ENCODE data around the gene SHC3. TPM values are rescaled to one million over a fixed set of nuclear protein-coding genes. Genes with fewer than 3 reads are reported as not detected.

The SHC3 gene
- total RNA-seq, 1 donor from 2014 or later: 0.20 TPM

- no peak for DNase-seq (ENCODE audit: low read depth in 2 of 2)
Measured at GRCh38 chr9:89024727-89025126, 153.9 kb downstream of the SHC3 start.

DNA sequence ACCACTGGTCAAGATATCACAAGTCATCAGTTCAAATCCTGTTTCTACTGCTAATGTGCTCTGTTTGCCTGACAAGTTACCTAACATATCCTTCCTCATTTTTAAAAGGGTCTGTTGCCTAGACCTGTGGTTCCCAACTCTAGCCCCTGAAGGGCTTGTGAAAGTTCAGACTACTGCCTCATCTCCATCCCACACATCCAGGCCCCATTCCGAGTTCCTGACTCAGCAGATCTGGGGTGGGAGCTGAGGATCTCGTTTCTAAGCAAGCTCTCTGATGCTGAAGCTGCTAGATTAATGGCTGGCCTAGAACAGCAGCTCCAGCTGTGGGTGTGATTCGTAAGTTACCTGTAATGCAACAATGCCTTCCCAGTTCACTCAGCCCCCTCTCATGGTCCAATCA lies 154.9 kb downstream of the SHC3 start:
- DNase-seq (ENCODE audit: low read depth in 2 of 2): no peak

DNA sequence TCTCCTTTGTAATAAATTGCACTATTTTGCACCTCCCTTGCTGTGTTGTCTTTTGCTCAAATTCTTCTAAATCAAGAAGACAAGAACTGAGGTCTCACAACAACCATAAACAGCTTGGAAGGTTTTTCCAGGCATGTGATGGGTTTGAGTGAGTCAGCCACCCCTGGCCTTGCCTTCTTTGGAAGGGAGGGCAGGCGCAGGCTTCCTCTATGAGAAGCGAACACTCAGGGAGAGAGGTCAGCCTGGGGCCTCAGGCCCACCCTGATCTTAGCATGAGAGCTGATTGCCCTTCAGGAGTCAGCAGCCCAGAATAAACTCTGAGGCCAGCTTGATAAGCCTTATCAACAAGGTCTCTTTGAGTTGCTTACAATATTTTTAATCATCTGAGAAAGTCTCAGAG lies 155.7 kb downstream of the SHC3 start:
- DNase-seq (ENCODE audit: low read depth in 2 of 2): peak in 1 of 2 donors; percentile 21

- no peak for DNase-seq (ENCODE audit: low read depth in 2 of 2)
Measured at GRCh38 chr9:89022001-89022759, 156.4 kb downstream of the SHC3 start.

- peak in 1 of 2 donors; percentile 46 for DNase-seq (ENCODE audit: low read depth in 2 of 2)
Measured at GRCh38 chr9:89021154-89021803, 157.3 kb downstream of the SHC3 start.

DNA sequence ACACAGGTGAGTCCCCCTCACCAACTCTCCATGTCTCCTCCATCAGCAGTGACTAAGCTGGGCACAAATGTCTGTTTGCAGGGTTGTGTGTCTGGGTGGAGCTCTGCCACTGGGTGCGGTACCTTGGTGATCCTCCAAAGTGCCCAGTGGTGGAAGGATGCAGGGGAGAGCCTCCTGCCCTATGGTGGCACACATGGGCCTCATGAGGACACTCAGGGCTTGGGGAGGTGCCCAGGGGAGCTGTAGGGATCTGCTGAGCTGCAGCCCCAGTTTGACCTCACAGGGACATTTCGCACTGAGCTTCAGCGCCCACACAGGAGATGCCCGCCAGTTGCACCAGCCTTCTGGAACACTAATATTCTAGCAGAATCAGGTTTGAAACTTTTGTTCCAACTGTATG lies 157.9 kb downstream of the SHC3 start:
- no peak for DNase-seq (ENCODE audit: low read depth in 2 of 2)

DNA sequence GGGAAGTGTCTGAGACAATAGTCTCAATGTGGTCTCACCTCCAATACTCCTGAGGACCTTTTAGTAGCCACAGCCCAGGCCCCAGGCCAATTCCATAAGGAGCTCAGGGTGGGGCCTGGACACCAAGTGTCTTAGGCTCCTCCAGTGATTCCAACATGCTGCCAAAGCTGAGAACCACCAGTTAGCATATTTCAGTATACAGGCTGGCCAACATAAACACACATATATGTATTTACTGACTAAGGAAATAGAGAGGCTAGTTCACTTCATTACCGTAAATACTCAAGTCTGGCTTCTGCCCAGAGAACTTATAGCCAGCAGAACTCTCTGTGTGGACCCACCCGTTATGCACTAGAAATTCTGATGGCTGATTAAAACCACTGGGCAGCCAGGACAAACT lies 163.3 kb downstream of the SHC3 start:
- no peak for DNase-seq (ENCODE audit: low read depth in 2 of 2)

GRCh38 chr9:89014153-89014552 lies 164.5 kb downstream of the SHC3 start:
- no peak for DNase-seq (ENCODE audit: low read depth in 2 of 2)

GRCh38 chr9:89013660-89014059 lies 165.0 kb downstream of the SHC3 start:
- no peak for DNase-seq (ENCODE audit: low read depth in 2 of 2)

DNA sequence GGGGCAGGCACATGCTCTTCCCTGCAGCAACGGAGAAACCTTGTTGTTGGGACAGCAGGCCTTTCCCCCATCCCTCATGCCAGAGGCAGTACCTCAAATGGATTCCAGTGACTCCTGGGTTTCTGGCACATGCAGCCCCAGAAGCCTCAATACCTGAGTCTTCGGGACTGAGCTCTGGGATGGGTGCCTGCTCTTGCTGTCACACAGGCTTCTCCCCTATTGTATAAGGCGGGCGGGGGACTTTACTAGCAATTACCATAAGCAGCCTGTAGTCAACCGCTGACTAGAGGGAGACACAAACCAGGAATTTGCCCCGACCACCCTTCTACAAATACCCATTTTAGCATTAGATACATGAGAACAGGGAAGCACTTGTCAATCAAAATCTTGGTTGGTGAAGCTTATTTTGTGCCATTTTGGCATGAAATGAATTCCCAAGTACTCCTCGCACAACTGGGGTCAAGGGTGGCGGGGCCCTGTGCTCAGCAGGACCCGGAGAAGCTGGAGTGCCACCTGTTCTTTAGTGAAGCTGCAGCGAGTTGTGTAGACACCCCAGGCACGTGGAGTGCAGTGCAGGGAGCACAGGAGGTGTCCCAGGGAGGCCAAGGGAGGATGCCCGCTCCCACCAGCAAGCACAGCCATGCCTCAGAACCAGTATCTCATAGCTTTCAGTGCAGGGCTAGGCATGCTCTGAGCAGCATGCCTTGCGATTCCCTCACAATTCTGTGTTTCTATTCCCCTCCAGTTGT lies 166.2 kb downstream of the SHC3 start:
- DNase-seq (ENCODE audit: low read depth in 2 of 2): no peak

- no peak for DNase-seq (ENCODE audit: low read depth in 2 of 2)
Measured at GRCh38 chr9:89011683-89012082, 166.9 kb downstream of the SHC3 start.

- no peak for DNase-seq (ENCODE audit: low read depth in 2 of 2)
Measured at GRCh38 chr9:89010526-89011111, 168.0 kb downstream of the SHC3 start.

GRCh38 chr9:89010056-89010455 lies 168.6 kb downstream of the SHC3 start:
- DNase-seq (ENCODE audit: low read depth in 2 of 2): no peak

- DNase-seq (ENCODE audit: low read depth in 2 of 2): no peak
Measured at GRCh38 chr9:89009546-89009840, 169.1 kb downstream of the SHC3 start.

DNA sequence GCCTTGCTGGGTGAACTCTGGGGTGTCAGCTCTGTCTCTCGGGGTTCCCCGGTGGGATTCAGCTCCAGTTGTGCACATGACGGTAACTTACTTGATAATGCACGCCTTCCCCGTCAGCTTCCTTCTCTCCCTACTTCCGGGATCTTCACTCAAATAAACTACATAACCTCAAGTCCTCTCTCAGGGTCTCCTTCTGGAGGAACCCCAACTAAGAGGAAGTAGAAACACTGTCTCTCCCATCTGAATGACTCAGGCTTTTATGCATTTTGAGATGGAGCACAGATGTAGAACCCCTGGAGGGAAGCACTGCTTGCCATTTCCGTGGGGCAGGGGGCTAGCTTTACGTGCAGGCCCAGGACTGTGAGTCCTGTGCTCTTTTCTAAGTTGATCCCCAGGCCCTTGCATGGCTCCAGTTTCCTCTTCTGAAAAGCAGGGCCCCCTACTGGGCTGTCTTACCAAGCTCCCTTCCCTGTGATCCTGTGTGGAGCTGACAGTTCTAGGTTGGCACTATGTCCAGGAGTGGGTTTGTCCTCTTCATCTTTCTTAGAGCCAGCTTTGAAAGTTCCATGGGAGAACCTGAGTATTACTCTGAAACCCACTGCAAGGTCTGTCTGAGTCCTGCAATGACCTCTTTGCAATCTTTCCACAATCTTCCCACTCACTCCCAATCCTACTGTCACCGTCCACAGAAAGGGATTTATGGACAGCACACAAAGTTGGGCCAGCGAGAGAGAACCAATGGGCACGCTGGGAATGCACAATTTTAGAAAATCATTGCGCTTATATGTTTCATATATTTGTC lies 169.7 kb downstream of the SHC3 start:
- no peak for DNase-seq (ENCODE audit: low read depth in 2 of 2)

- no peak for DNase-seq (ENCODE audit: low read depth in 2 of 2)
Measured at GRCh38 chr9:89008055-89008743, 170.4 kb downstream of the SHC3 start.

GRCh38 chr9:89006996-89007967 lies 171.3 kb downstream of the SHC3 start:
- no peak for DNase-seq (ENCODE audit: low read depth in 2 of 2)

GRCh38 chr9:89006267-89006666 lies 172.4 kb downstream of the SHC3 start:
- DNase-seq (ENCODE audit: low read depth in 2 of 2): peak in 1 of 2 donors; percentile 52

GRCh38 chr9:89005323-89005722 lies 173.3 kb downstream of the SHC3 start:
- DNase-seq (ENCODE audit: low read depth in 2 of 2): no peak

DNA sequence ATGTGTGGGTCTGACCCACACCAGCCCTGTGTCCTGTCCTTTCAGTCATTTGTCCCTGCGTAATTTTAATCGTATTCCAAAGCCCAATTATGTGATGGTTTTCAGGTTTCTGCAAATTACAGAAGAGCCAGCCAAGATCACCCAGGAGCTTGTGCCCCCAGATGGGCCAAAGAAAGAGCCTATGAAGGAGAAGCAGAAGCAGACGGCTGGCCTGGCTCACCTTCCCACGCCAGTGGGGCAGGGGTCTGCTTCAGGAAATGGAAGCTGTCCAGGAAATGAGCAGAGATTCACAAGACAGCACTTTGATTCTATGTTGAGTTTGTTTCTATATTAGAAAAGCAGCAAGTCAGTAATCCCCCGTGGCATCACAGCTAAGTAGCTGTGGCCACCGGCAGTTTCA lies 175.6 kb downstream of the SHC3 start:
- DNase-seq (ENCODE audit: low read depth in 2 of 2): no peak

All from lung microvascular endothelial cell (primary cell).